Measurements from ENCODE around the gene TRMT5. TPM values are rescaled to one million over a fixed set of nuclear protein-coding genes. Genes with fewer than 3 reads are reported as not detected.

The TRMT5 gene
- total and polyA plus RNA-seq, 2 of the 8 experiments (the other 6 are each of a cell fraction or from before 2014, with no cell fraction given): 4.3 to 24.2 TPM

GRCh38 chr14:60971271-60971670, 9.6 kb downstream of the TRMT5 start (continued):
- TF ChIP-seq, protein P1, sequence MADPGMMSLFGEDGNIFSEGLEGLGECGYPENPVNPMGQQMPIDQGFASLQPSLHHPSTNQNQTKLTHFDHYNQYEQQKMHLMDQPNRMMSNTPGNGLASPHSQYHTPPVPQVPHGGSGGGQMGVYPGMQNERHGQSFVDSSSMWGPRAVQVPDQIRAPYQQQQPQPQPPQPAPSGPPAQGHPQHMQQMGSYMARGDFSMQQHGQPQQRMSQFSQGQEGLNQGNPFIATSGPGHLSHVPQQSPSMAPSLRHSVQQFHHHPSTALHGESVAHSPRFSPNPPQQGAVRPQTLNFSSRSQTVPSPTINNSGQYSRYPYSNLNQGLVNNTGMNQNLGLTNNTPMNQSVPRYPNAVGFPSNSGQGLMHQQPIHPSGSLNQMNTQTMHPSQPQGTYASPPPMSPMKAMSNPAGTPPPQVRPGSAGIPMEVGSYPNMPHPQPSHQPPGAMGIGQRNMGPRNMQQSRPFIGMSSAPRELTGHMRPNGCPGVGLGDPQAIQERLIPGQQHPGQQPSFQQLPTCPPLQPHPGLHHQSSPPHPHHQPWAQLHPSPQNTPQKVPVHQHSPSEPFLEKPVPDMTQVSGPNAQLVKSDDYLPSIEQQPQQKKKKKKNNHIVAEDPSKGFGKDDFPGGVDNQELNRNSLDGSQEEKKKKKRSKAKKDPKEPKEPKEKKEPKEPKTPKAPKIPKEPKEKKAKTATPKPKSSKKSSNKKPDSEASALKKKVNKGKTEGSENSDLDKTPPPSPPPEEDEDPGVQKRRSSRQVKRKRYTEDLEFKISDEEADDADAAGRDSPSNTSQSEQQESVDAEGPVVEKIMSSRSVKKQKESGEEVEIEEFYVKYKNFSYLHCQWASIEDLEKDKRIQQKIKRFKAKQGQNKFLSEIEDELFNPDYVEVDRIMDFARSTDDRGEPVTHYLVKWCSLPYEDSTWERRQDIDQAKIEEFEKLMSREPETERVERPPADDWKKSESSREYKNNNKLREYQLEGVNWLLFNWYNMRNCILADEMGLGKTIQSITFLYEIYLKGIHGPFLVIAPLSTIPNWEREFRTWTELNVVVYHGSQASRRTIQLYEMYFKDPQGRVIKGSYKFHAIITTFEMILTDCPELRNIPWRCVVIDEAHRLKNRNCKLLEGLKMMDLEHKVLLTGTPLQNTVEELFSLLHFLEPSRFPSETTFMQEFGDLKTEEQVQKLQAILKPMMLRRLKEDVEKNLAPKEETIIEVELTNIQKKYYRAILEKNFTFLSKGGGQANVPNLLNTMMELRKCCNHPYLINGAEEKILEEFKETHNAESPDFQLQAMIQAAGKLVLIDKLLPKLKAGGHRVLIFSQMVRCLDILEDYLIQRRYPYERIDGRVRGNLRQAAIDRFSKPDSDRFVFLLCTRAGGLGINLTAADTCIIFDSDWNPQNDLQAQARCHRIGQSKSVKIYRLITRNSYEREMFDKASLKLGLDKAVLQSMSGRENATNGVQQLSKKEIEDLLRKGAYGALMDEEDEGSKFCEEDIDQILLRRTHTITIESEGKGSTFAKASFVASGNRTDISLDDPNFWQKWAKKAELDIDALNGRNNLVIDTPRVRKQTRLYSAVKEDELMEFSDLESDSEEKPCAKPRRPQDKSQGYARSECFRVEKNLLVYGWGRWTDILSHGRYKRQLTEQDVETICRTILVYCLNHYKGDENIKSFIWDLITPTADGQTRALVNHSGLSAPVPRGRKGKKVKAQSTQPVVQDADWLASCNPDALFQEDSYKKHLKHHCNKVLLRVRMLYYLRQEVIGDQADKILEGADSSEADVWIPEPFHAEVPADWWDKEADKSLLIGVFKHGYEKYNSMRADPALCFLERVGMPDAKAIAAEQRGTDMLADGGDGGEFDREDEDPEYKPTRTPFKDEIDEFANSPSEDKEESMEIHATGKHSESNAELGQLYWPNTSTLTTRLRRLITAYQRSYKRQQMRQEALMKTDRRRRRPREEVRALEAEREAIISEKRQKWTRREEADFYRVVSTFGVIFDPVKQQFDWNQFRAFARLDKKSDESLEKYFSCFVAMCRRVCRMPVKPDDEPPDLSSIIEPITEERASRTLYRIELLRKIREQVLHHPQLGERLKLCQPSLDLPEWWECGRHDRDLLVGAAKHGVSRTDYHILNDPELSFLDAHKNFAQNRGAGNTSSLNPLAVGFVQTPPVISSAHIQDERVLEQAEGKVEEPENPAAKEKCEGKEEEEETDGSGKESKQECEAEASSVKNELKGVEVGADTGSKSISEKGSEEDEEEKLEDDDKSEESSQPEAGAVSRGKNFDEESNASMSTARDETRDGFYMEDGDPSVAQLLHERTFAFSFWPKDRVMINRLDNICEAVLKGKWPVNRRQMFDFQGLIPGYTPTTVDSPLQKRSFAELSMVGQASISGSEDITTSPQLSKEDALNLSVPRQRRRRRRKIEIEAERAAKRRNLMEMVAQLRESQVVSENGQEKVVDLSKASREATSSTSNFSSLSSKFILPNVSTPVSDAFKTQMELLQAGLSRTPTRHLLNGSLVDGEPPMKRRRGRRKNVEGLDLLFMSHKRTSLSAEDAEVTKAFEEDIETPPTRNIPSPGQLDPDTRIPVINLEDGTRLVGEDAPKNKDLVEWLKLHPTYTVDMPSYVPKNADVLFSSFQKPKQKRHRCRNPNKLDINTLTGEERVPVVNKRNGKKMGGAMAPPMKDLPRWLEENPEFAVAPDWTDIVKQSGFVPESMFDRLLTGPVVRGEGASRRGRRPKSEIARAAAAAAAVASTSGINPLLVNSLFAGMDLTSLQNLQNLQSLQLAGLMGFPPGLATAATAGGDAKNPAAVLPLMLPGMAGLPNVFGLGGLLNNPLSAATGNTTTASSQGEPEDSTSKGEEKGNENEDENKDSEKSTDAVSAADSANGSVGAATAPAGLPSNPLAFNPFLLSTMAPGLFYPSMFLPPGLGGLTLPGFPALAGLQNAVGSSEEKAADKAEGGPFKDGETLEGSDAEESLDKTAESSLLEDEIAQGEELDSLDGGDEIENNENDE (IDR thresholded peaks at IDR 0.05; ENCODE audit: insufficient replicate concordance, low read length): no peak
- TF ChIP-seq NANOG (IDR thresholded peaks at IDR 0.05; ENCODE audit: insufficient read depth, low read depth, low read length, poor library complexity, severe bottlenecking) (no peak), CEBPB (IDR thresholded peaks at IDR 0.05; ENCODE audit: low read depth, low read length) (no peak), RAD21 (IDR thresholded peaks at IDR 0.05 in 1 of 2, conservative IDR thresholded peaks at IDR 0.05 in 1 of 2; ENCODE audit: low read depth in 2 of 2, low read length in 2 of 2) (no peak), CHD2 (IDR thresholded peaks at IDR 0.05; ENCODE audit: low read length) (no peak), ZNF274 (IDR thresholded peaks at IDR 0.05; ENCODE audit: borderline replicate concordance, extremely low read depth, low read length) (no peak), SP2 (IDR thresholded peaks at IDR 0.05; ENCODE audit: low read length) (no peak), CHD1 (IDR thresholded peaks at IDR 0.05; ENCODE audit: low read depth, low read length) (no peak), SP4 (IDR thresholded peaks at IDR 0.05; ENCODE audit: low read length) (no peak)
- TF ChIP-seq, protein P2, sequence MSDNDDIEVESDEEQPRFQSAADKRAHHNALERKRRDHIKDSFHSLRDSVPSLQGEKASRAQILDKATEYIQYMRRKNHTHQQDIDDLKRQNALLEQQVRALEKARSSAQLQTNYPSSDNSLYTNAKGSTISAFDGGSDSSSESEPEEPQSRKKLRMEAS (IDR thresholded peaks at IDR 0.05): no peak
- TF ChIP-seq, protein P3, sequence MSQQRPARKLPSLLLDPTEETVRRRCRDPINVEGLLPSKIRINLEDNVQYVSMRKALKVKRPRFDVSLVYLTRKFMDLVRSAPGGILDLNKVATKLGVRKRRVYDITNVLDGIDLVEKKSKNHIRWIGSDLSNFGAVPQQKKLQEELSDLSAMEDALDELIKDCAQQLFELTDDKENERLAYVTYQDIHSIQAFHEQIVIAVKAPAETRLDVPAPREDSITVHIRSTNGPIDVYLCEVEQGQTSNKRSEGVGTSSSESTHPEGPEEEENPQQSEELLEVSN (IDR thresholded peaks at IDR 0.05): no peak
